Right atrium auricular region (tissue), 2 donors: ENCODE results near the gene ATPAF2. TPM values are rescaled to one million over a fixed set of nuclear protein-coding genes. Genes with fewer than 3 reads are reported as not detected.

Experiments
- DNase-seq: peaks from one replicate; pipeline ENCODE4 v3.0.0-alpha.2; 2019; ENCODE audit warnings: low spot score
- H3K27ac ChIP-seq, 2 donors: fragments of 200-600 bp; sonication (generic); 1 replicate in 1 of 2; 2 replicates in 1 of 2; pipeline ENCODE4 v1.5.1; 2016 to 2019
- H3K27me3 ChIP-seq, 2 donors: fragments of 200-600 bp; sonication (generic); one replicate each; pipeline versions ENCODE4 v1.5.1 to v1.6.0; 2017 to 2019
- H3K36me3 ChIP-seq: fragments of 200-600 bp; sonication (generic); one replicate; pipeline ENCODE4 v1.5.1; 2016
- H3K4me1 ChIP-seq, 2 donors: fragments of 200-600 bp; sonication (generic); one replicate each; pipeline versions ENCODE4 v1.5.1 to v1.6.0; 2017 to 2019
- H3K4me3 ChIP-seq, 2 donors: fragments of 200-600 bp; sonication (generic); 1 replicate in 1 of 2; 2 replicates in 1 of 2; pipeline ENCODE4 v1.5.1; 2017 to 2019; ENCODE audit warnings: mild to moderate bottlenecking in 1 of 2, moderate library complexity in 1 of 2
- H3K9me3 ChIP-seq, 2 donors: fragments of 200-600 bp; sonication (generic); one replicate each; pipeline ENCODE4 v1.5.1; 2019
- total RNA-seq, 2 donors: library from RNA; depleted of rRNA; stranded (reverse); fragments of >200 nt; gene quantifications; one replicate each; pipeline ENCODE4 v1.1.0, GENCODE V29; 2016
- TF ChIP-seq, protein P1 (sequence below), 2 donors: fragments of 200-600 bp; sonication (generic); IDR thresholded peaks; one replicate each; pipeline ENCODE4 v1.5.1; 2019; ENCODE audit warnings: antibody characterized with exemption in 2 of 2

ATPAF2 gene
- total RNA-seq, 2 donors from 2014 or later = 11.1 to 47.0 TPM

DNA sequence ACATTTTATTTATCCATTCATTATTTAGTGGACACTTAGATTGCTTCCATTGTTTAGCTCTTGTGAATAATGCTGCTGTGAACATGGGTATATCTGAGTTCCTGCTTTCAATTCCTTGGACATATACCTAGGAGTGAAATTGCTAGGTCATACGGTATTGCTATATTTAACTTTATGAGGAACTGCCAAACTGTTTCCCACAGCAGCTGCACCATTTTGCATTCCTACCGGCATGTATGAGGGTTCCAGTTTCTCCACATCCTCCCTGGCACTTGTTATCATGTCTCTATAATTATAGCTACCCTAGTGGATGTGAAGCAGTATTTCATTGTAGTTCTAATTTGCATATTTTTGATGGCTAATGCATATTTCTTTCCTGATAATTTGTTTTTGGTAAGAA is 25.1 kb upstream of the ATPAF2 start:
- TF ChIP-seq, protein P1, sequence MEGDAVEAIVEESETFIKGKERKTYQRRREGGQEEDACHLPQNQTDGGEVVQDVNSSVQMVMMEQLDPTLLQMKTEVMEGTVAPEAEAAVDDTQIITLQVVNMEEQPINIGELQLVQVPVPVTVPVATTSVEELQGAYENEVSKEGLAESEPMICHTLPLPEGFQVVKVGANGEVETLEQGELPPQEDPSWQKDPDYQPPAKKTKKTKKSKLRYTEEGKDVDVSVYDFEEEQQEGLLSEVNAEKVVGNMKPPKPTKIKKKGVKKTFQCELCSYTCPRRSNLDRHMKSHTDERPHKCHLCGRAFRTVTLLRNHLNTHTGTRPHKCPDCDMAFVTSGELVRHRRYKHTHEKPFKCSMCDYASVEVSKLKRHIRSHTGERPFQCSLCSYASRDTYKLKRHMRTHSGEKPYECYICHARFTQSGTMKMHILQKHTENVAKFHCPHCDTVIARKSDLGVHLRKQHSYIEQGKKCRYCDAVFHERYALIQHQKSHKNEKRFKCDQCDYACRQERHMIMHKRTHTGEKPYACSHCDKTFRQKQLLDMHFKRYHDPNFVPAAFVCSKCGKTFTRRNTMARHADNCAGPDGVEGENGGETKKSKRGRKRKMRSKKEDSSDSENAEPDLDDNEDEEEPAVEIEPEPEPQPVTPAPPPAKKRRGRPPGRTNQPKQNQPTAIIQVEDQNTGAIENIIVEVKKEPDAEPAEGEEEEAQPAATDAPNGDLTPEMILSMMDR (IDR thresholded peaks at IDR 0.05) = no peak
- Histone ChIP-seq H3K9me3 (no peaks in the 10 kb centered on the region), H3K4me1 (no peaks in the 10 kb centered on the region), H3K36me3 (peaks cover 55% of the 10 kb centered on the region), H3K4me3 (no peak overlapping the region), H3K27ac (no peak overlapping the region), H3K27me3 (no peaks in the 10 kb centered on the region)
- no peak for DNase-seq

DNA sequence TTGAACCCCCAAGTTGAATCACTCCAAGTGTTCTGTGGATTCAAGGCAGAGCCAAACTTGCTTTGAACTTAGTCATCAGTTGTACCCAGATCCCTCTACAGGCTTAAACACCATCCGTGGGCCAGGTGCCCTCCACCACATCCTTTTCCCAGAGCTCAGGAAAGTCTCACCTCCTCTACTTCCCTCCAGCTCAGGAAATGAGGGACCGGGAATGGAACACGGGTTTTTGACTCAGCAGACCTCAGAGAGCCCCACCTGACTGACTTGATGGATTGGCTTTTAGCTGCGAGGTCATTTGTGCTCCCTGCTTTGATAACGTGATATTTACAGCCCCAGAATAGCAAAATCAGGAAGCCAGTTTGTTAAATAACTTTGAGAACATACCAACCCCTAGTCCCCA is 20.3 kb upstream of the ATPAF2 start:
- Histone ChIP-seq H3K4me1 (no peaks in the 10 kb centered on the region), H3K4me3 (no peak overlapping the region), H3K36me3 (peaks cover 53% of the 10 kb centered on the region), H3K27ac (no peak overlapping the region), H3K9me3 (no peaks in the 10 kb centered on the region), H3K27me3 (no peaks in the 10 kb centered on the region)
- TF ChIP-seq, protein P1 (IDR thresholded peaks at IDR 0.05) = no peak
- no peak for DNase-seq

DNA sequence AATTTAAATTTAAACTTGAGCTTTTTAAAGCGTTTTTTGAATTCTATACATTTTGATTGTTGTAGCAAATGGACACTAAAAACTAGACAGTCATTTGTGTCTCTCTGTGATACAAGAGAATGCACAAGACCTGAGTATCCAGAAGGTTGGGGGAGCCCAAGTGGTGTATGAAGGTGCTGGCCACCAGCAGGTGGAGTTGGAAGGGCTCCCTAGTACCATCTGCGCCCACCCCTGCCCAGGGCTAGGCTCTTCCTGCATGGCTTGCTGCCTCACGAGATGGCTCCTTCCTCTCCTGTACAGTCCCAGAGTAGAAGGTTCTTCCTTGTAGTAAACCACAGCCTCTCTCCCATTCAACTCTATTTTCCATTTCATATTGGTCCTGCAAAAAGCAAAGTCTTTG is 17.2 kb upstream of the ATPAF2 start:
- no peaks in the 10 kb centered on the region for H3K4me1 ChIP-seq
- H3K4me3 ChIP-seq = no peak overlapping the region
- DNase-seq = no peak
- no peak overlapping the region for H3K27ac ChIP-seq
- H3K36me3 ChIP-seq = peaks cover 38% of the 10 kb centered on the region
- TF ChIP-seq, protein P1 (IDR thresholded peaks at IDR 0.05) = no peak
- no peaks in the 10 kb centered on the region for H3K27me3 ChIP-seq
- no peaks in the 10 kb centered on the region for H3K9me3 ChIP-seq

DNA sequence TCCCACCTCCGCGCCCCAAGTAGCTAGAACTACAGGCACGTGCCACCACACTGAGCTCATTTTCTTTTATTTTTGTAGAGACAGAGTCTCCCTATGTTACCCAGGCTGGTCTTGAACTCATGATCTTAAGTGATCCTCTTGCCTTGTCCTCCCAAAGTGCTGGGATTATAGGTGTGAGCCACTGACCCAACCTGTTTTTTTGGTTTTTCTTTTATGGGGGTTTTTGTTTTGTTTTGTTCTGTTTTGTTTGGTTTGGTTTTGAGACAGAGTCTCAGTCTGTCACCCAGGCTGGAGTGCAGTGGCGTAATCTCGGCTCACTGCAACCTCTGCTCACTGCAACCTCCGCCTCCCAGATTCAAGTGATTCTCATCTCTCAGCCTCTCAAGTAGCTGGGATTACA is 16.6 kb upstream of the ATPAF2 start:
- Histone ChIP-seq H3K4me1 (no peaks in the 10 kb centered on the region), H3K36me3 (peaks cover 32% of the 10 kb centered on the region), H3K27ac (no peak overlapping the region), H3K9me3 (no peaks in the 10 kb centered on the region), H3K4me3 (no peak overlapping the region), H3K27me3 (no peaks in the 10 kb centered on the region)
- TF ChIP-seq, protein P1 (IDR thresholded peaks at IDR 0.05) = no peak
- DNase-seq = no peak

DNA sequence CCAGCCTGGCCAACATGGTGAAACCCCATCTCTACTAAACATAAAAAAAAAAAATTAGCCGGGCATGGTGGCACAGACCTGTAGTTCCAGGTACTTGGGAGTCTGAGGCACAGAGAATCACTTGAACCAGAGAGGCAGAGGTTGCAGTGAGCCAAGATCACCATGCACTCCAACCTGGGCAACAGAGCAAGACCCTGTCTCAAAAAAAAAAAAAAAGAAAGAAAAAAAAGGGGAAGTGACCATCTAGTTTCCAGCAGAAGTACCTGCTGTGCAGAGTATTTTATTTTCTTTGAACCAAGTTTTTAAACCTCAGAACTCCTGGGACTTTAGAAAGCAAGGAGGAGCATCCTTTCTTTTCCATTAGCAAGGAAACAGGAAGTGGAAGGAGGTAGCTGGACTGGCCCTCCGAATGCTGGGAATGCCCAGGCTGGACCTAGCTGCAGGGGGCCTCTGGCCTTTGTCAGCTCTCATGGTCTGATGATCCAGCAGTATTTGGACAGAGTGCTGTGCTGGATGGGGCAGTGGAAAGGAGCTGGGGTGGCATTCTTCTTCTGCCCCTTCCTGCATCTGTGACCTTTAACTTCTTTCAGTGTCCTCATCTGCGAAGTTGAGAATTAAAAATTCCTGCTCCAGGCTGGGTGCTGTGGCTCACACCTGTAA is 6.9 kb upstream of the ATPAF2 start:
- no peaks in the 10 kb centered on the region for H3K27me3 ChIP-seq
- no peak for DNase-seq
- TF ChIP-seq, protein P1 (IDR thresholded peaks at IDR 0.05) = no peak
- no peaks in the 10 kb centered on the region for H3K9me3 ChIP-seq
- peaks cover 0 to 12% of the 10 kb centered on the region in 2 donors for H3K4me1 ChIP-seq
- no peak overlapping the region for H3K4me3 ChIP-seq
- peaks cover 12% of the 10 kb centered on the region for H3K36me3 ChIP-seq
- H3K27ac ChIP-seq = no peak overlapping the region

DNA sequence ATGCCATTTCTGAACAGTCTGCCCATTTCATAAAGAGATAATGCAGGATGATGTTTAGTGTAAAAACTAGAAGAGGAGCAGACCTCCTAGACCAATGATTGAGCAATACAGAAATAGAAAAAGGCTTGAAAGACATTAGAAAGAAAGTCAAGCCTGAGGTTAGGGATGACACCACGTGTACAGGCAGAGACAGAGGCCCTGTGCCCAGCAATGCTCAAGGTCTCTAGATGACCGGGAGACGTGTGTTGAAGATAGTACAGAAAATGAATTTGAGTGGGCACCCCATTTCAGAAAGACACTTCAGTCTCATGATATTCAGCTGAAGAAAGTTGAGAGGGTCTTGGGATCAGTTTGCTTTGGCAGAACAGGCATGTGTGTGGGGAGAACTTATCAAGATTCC is 5.6 kb upstream of the ATPAF2 start:
- Histone ChIP-seq H3K36me3 (peaks cover 12% of the 10 kb centered on the region), H3K4me1 (peaks cover 0 to 22% of the 10 kb centered on the region in 2 donors), H3K27ac (no peak overlapping the region), H3K4me3 (no peak overlapping the region), H3K27me3 (no peaks in the 10 kb centered on the region), H3K9me3 (no peaks in the 10 kb centered on the region)
- TF ChIP-seq, protein P1 (IDR thresholded peaks at IDR 0.05) = no peak
- no peak for DNase-seq
